NCI-H510A (cell line): ENCODE data around the gene SERPINH1.

Source experiments
- DNase-seq: peaks from one replicate; lab custom pipeline; 2025; lab: John Stamatoyannopoulos, UW

The SERPINH1 gene

GRCh38 chr11:75598264-75598663, 36.2 kb downstream of the SERPINH1 start:
- DNase-seq = no peak

- no peak for DNase-seq
Measured at GRCh38 chr11:75598900-75599299, 36.8 kb downstream of the SERPINH1 start.

GRCh38 chr11:75600356-75600755, 38.3 kb downstream of the SERPINH1 start:
- DNase-seq = no peak

- no peak for DNase-seq
Measured at GRCh38 chr11:75601494-75601893, 39.4 kb downstream of the SERPINH1 start.

GRCh38 chr11:75602951-75603350, 40.9 kb downstream of the SERPINH1 start:
- DNase-seq = no peak

GRCh38 chr11:75603791-75604736, 42.0 kb downstream of the SERPINH1 start:
- DNase-seq = no peak

GRCh38 chr11:75606099-75606498, 44.0 kb downstream of the SERPINH1 start:
- no peak for DNase-seq

- DNase-seq = no peak
Measured at GRCh38 chr11:75611823-75612222, 49.8 kb downstream of the SERPINH1 start.

GRCh38 chr11:75615751-75616150, 53.7 kb downstream of the SERPINH1 start:
- DNase-seq = no peak

GRCh38 chr11:75616281-75616680, 54.2 kb downstream of the SERPINH1 start:
- DNase-seq = no peak
